NCI-H1436 (cell line): Measurements from ENCODE around the gene IRF1.

Experiments
- DNase-seq: peaks from one replicate; lab custom pipeline; 2025; lab: John Stamatoyannopoulos, UW

Gene IRF1

GRCh38 chr5:132500931-132501628 lies 10.5 kb upstream of the IRF1 start:
- DNase-seq = peak; percentile 58

GRCh38 chr5:132500244-132500930 lies 9.8 kb upstream of the IRF1 start:
- DNase-seq = no peak

- no peak for DNase-seq
Measured at GRCh38 chr5:132499440-132500243, 9.1 kb upstream of the IRF1 start.

- no peak for DNase-seq
Measured at GRCh38 chr5:132498686-132499271, 8.2 kb upstream of the IRF1 start.

- DNase-seq = no peak
Measured at GRCh38 chr5:132498152-132498551, 7.6 kb upstream of the IRF1 start.

- no peak for DNase-seq
Measured at GRCh38 chr5:132497488-132497997, 7.0 kb upstream of the IRF1 start.

GRCh38 chr5:132496631-132497487 lies 6.3 kb upstream of the IRF1 start:
- peak; percentile 30 for DNase-seq

- DNase-seq = peak; percentile 46
Measured at GRCh38 chr5:132496191-132496630, 5.6 kb upstream of the IRF1 start.

GRCh38 chr5:132495667-132496190 lies 5.2 kb upstream of the IRF1 start:
- DNase-seq = peak; percentile 55

- no peak for DNase-seq
Measured at GRCh38 chr5:132493821-132494220, 3.2 kb upstream of the IRF1 start.

- DNase-seq = no peak
Measured at GRCh38 chr5:132493241-132493640, 2.7 kb upstream of the IRF1 start.

GRCh38 chr5:132492386-132493125 lies 2.0 kb upstream of the IRF1 start:
- no peak for DNase-seq

GRCh38 chr5:132491368-132492364 lies 1.1 kb upstream of the IRF1 start:
- DNase-seq = no peak

- DNase-seq = no peak
Measured at GRCh38 chr5:132489871-132490483, 596 bp downstream of the IRF1 start.

GRCh38 chr5:132489051-132489770 lies 1.4 kb downstream of the IRF1 start:
- DNase-seq = no peak

- DNase-seq = no peak
Measured at GRCh38 chr5:132488590-132488989, 2.0 kb downstream of the IRF1 start.

GRCh38 chr5:132487841-132488555 lies 2.6 kb downstream of the IRF1 start:
- DNase-seq = no peak
